DOHH2 (cell line): Measurements from ENCODE around the gene OR52E6.

Source experiments
- H3F3A ChIP-seq: fragments of 200-600 bp; sonication (generic), shearing (Covaris generic); 2 replicates; pipeline ENCODE4 v1.6.0; 2016; ENCODE audit warnings: antibody characterized with exemption, mild to moderate bottlenecking; ENCODE audit not compliant: control insufficient read depth, insufficient read depth
- H3K27ac ChIP-seq: fragments of 200-600 bp; sonication (generic); 2 replicates; pipeline ENCODE4 v1.5.1; 2014; ENCODE audit warnings: low read depth, mild to moderate bottlenecking, low read length, moderate library complexity
- H3K27me3 ChIP-seq: fragments of 200-600 bp; sonication (generic); 2 replicates; pipeline ENCODE4 v1.6.1; 2014; ENCODE audit warnings: mild to moderate bottlenecking, low read length, mixed read lengths; ENCODE audit not compliant: control insufficient read depth
- H3K36me3 ChIP-seq: fragments of 200-600 bp; sonication (generic); 2 replicates; pipeline ENCODE4 v1.6.1; 2014; ENCODE audit warnings: mild to moderate bottlenecking, low read length, moderate library complexity, mixed read lengths; ENCODE audit not compliant: control insufficient read depth
- H3K4me1 ChIP-seq: fragments of 200-600 bp; sonication (generic); 2 replicates; pipeline ENCODE4 v1.6.1; 2014; ENCODE audit warnings: mild to moderate bottlenecking, low read length, mixed read lengths; ENCODE audit not compliant: control insufficient read depth
- H3K4me2 ChIP-seq: fragments of 200-600 bp; sonication (generic); 2 replicates; pipeline ENCODE4 v1.6.0; 2014; ENCODE audit warnings: mild to moderate bottlenecking, low read length, moderate library complexity
- H3K4me3 ChIP-seq: fragments of 200-600 bp; sonication (generic); 2 replicates; pipeline ENCODE4 v1.5.1; 2014; ENCODE audit warnings: mild to moderate bottlenecking, low read length, mixed read lengths
- H3K79me2 ChIP-seq: fragments of 200-600 bp; sonication (generic); 2 replicates; pipeline ENCODE4 v1.6.1; 2014; ENCODE audit warnings: mild to moderate bottlenecking, low read length, mixed read lengths; ENCODE audit not compliant: control insufficient read depth
- H3K9me2 ChIP-seq: fragments of 200-600 bp; sonication (generic); replicated peaks from 2 replicates; pipeline ENCODE4 v1.6.1; 2014; ENCODE audit warnings: mild to moderate bottlenecking, low read length, mixed read lengths; ENCODE audit not compliant: control insufficient read depth
- H3K9me3 ChIP-seq: fragments of 200-600 bp; sonication (generic); 2 replicates; pipeline ENCODE4 v1.6.1; 2014; ENCODE audit warnings: antibody characterized with exemption, low read length, mixed read lengths; ENCODE audit not compliant: control insufficient read depth, insufficient read depth
- H4K20me1 ChIP-seq: fragments of 200-600 bp; sonication (generic); 2 replicates; pipeline ENCODE4 v1.6.0; 2014; ENCODE audit warnings: low read depth, mild to moderate bottlenecking, antibody characterized with exemption, low read length, moderate library complexity; ENCODE audit not compliant: control insufficient read depth, insufficient read depth
- CTCF ChIP-seq: fragments of 200-600 bp; sonication (generic); IDR thresholded peaks from one replicate; pipeline ENCODE4 v1.5.1; 2014; ENCODE audit warnings: antibody characterized with exemption, mild to moderate bottlenecking, low read depth, low read length; ENCODE audit not compliant: poor library complexity, severe bottlenecking
- EZH2phosphoT487 ChIP-seq: fragments of 200-600 bp; sonication (generic); IDR thresholded peaks from 2 replicates; pipeline ENCODE4 v1.6.1; 2017; ENCODE audit warnings: borderline replicate concordance, mild to moderate bottlenecking, antibody characterized with exemption, low read length, moderate library complexity, mixed read lengths

Gene OR52E6

DNA sequence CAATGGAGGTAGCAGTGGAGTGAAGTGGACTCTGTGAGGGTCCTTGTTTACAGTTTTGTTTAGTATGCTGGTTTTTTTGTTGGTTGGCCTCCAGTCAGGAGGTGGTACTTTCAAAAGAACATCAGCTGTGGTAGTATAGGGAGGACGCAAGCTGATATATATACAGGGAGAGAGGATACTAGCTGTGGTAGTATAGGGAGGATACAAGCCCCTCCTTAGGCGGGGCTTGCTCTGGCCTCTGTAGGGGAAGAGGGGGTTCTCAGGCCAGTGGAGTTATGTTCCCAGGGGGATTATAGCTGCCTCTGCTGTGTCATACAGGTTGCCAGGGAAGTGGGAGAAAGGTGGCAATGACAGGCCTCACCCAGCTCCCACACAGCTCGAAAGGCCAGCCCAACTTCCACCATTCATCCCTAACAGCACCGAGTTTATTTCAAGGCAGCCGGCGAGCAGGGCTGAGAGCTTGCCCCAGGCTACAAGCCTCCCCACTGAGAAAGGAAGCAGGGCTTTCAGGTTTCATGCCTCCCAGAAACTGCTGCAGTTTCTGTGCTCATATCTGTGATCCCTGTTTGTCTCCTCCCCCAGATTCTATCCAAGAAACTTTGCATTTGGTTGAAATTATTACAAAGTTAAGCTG is 10.4 kb downstream of the OR52E6 start:
- H3K9me3 ChIP-seq = no peaks in the 10 kb centered on the region
- no peak for TF ChIP-seq CTCF
- TF ChIP-seq EZH2phosphoT487 = no peak
- H3K4me3 ChIP-seq = no peak overlapping the region
- no peaks in the 10 kb centered on the region for H3K27me3 ChIP-seq
- no peaks in the 10 kb centered on the region for H3K4me1 ChIP-seq
- no peaks in the 10 kb centered on the region for H3K36me3 ChIP-seq
- no peaks in the 10 kb centered on the region for H3K79me2 ChIP-seq
- no peak overlapping the region for H3K27ac ChIP-seq
- no peaks in the 10 kb centered on the region for H3K9me2 ChIP-seq
- no peak overlapping the region for H3K4me2 ChIP-seq
- H4K20me1 ChIP-seq = no peaks in the 10 kb centered on the region
- H3F3A ChIP-seq = no peaks in the 10 kb centered on the region

DNA sequence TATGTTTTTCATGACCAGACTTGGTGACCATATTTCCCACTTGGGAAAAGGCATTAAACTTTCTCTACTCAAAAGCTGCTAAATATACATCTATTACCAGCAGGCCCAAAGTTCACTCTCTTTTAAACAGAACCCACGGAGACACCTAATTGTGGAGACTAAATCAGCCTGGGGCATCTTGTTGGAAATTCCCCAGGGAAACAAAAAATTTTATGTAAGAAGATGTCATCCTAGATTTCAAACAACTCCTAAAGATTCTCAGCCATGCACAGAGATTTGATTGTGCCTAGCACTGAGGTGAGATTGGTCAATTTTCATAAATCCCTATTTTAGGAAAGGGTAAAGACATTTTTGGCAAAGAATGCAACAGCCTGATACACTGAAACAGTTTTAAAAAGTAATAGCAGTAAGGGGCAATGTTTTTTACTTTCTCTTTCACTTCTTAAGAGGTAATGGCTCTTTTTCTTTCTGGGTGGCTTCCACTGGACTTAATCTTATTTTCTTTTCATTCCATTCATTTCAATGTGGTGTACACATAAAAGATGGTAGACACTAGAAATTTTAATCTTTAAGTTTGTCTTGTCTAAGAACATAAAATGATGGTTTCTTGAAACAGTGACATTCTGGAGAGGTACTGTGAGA is 23.3 kb downstream of the OR52E6 start:
- H3K27me3 ChIP-seq = no peaks in the 10 kb centered on the region
- H4K20me1 ChIP-seq = no peaks in the 10 kb centered on the region
- H3K4me3 ChIP-seq = no peak overlapping the region
- H3K27ac ChIP-seq = no peak overlapping the region
- H3K9me3 ChIP-seq = no peaks in the 10 kb centered on the region
- no peaks in the 10 kb centered on the region for H3K9me2 ChIP-seq
- H3K4me1 ChIP-seq = no peaks in the 10 kb centered on the region
- no peaks in the 10 kb centered on the region for H3K36me3 ChIP-seq
- no peaks in the 10 kb centered on the region for H3K79me2 ChIP-seq
- TF ChIP-seq CTCF (no peak), EZH2phosphoT487 (no peak)
- no peaks in the 10 kb centered on the region for H3F3A ChIP-seq
- H3K4me2 ChIP-seq = no peak overlapping the region

DNA sequence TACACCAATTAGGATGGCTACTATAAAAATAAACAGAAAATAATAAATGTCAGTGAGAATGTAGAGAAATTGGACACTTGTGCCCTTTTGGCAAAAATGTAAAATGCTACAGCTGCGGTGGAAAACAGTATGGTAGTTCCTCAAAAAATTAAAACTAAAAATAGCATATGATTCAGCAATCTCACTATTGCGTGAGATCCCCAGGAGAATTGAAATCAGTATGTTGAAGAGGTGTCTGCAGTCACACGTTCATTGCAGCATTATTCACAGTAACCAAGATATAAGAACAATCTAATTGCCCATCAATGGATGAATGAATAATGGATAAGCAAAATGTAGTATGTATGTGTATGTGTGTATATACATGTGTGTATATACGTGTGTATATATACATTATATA is 26.2 kb downstream of the OR52E6 start:
- no peaks in the 10 kb centered on the region for H3K79me2 ChIP-seq
- TF ChIP-seq CTCF = no peak
- no peak for TF ChIP-seq EZH2phosphoT487
- H3K4me1 ChIP-seq = no peaks in the 10 kb centered on the region
- no peaks in the 10 kb centered on the region for H3K36me3 ChIP-seq
- H3F3A ChIP-seq = no peaks in the 10 kb centered on the region
- no peak overlapping the region for H3K27ac ChIP-seq
- no peaks in the 10 kb centered on the region for H3K9me2 ChIP-seq
- H3K4me2 ChIP-seq = no peak overlapping the region
- H3K4me3 ChIP-seq = no peak overlapping the region
- no peaks in the 10 kb centered on the region for H3K27me3 ChIP-seq
- no peaks in the 10 kb centered on the region for H3K9me3 ChIP-seq
- H4K20me1 ChIP-seq = no peaks in the 10 kb centered on the region
